Neural cell (in vitro differentiated cells): Measurements from ENCODE around the gene HRK. TPM values are rescaled to one million over a fixed set of nuclear protein-coding genes. Genes with fewer than 3 reads are reported as not detected.

Experiments used
- H2AFZ ChIP-seq: fragments of 200-600, 300-800 bp; sonication (generic), shearing (Covaris generic); 2 replicates; pipeline ENCODE4 v1.6.0; 2014; ENCODE audit warnings: low read depth, mild to moderate bottlenecking, antibody characterized with exemption, low read length, moderate library complexity
- H3F3A ChIP-seq: fragments of 200-600 bp; shearing (Covaris generic); 2 replicates; pipeline ENCODE4 v1.6.1; 2016; ENCODE audit warnings: mild to moderate bottlenecking, moderate library complexity, mixed read lengths, antibody characterized with exemption, low read length; ENCODE audit not compliant: insufficient read depth, poor library complexity, severe bottlenecking
- H3K27ac ChIP-seq: fragments of 200-600, 300-800 bp; sonication (generic), shearing (Covaris generic); 2 replicates; pipeline ENCODE4 v1.5.1; 2014; ENCODE audit warnings: mild to moderate bottlenecking, low read length, moderate library complexity
- H3K27me3 ChIP-seq: fragments of 300-800, 200-600 bp; sonication (generic), shearing (Covaris generic); 2 replicates; pipeline ENCODE4 v1.6.0; 2014; ENCODE audit warnings: mild to moderate bottlenecking, low read depth, low read length, moderate library complexity; ENCODE audit not compliant: insufficient read depth
- H3K36me3 ChIP-seq: fragments of 300-800, 200-600 bp; sonication (generic), shearing (Covaris generic); 2 replicates; pipeline ENCODE4 v1.5.1; 2014; ENCODE audit warnings: mild to moderate bottlenecking, antibody characterized with exemption, low read length, moderate library complexity; ENCODE audit not compliant: insufficient read depth
- H3K4me2 ChIP-seq: fragments of 300-800, 200-600 bp; sonication (generic), shearing (Covaris generic); 2 replicates; pipeline ENCODE4 v1.6.0; 2014; ENCODE audit warnings: mild to moderate bottlenecking, low read length
- H3K4me3 ChIP-seq: fragments of 300-800, 200-600 bp; sonication (generic), shearing (Covaris generic); 2 replicates; pipeline ENCODE4 v1.5.1; 2014; ENCODE audit warnings: mild to moderate bottlenecking, low read length, moderate library complexity
- H3K79me2 ChIP-seq: fragments of 200-600 bp; shearing (Covaris generic); replicated peaks from 2 replicates; pipeline ENCODE4 v1.6.0; 2014; ENCODE audit warnings: mild to moderate bottlenecking, low read length, moderate library complexity; ENCODE audit not compliant: insufficient read depth
- H3K9ac ChIP-seq: fragments of 300-800, 200-600 bp; sonication (generic), shearing (Covaris generic); 2 replicates; pipeline ENCODE4 v1.6.1; 2016; ENCODE audit warnings: mild to moderate bottlenecking, low read length, mixed read lengths
- H3K9me2 ChIP-seq: fragments of 200-600 bp; shearing (Covaris generic); 2 replicates; pipeline ENCODE4 v1.6.1; 2016; ENCODE audit warnings: mild to moderate bottlenecking, low read length, mixed read lengths; ENCODE audit not compliant: insufficient read depth
- H3K9me3 ChIP-seq: fragments of 200-600, 300-800 bp; sonication (generic), shearing (Covaris generic); 2 replicates; pipeline ENCODE4 v1.6.1; 2016; ENCODE audit warnings: mild to moderate bottlenecking, mixed run types, low read length, moderate library complexity, mixed read lengths
- H4K20me1 ChIP-seq: fragments of 200-600 bp; shearing (Covaris generic); 2 replicates; pipeline ENCODE4 v1.6.1; 2016; ENCODE audit warnings: mild to moderate bottlenecking, mixed run types; ENCODE audit not compliant: insufficient read depth
- EP300 ChIP-seq: fragments of 450-650 bp; conservative IDR thresholded peaks from 2 replicates; pipeline ENCODE4 v1.6.1; 2014; ENCODE audit warnings: antibody characterized with exemption, mild to moderate bottlenecking, moderate library complexity; ENCODE audit not compliant: poor library complexity, severe bottlenecking
- EZH2 ChIP-seq: fragments of 200-600, 300-800 bp; shearing (Covaris generic), sonication (generic); IDR thresholded peaks from 2 replicates; pipeline ENCODE4 v1.6.1; 2014; ENCODE audit warnings: antibody characterized with exemption, low read length, borderline replicate concordance, mild to moderate bottlenecking; ENCODE audit not compliant: insufficient read depth, poor library complexity, severe bottlenecking
- MXI1 ChIP-seq: fragments of 450-650 bp; conservative IDR thresholded peaks from 2 replicates; pipeline ENCODE4 v1.6.1; 2014; ENCODE audit warnings: antibody characterized with exemption, mild to moderate bottlenecking; ENCODE audit not compliant: poor library complexity, severe bottlenecking
- POLR2AphosphoS5 ChIP-seq: IDR thresholded peaks from 2 replicates; pipeline ENCODE4 v1.6.1; 2012
- RAD21 ChIP-seq: fragments of 450-650 bp; conservative IDR thresholded peaks from 2 replicates; pipeline ENCODE4 v1.6.1; 2014; ENCODE audit warnings: antibody characterized with exemption, mild to moderate bottlenecking, moderate library complexity
- SMC3 ChIP-seq: fragments of 450-650 bp; conservative IDR thresholded peaks from 2 replicates; pipeline ENCODE4 v1.6.1; 2014; ENCODE audit warnings: antibody characterized with exemption, mild to moderate bottlenecking, moderate library complexity; ENCODE audit not compliant: poor library complexity
- TAF1 ChIP-seq: IDR thresholded peaks from 2 replicates; pipeline ENCODE4 v1.6.1; 2012; ENCODE audit warnings: low read depth
- polyA plus RNA-seq: library from polyadenylated mRNA; depleted of rRNA; stranded (reverse); fragments of >200 nt; gene quantifications from 2 replicates; pipeline ENCODE4 v1.2.3, GENCODE V29; 2014
- TF ChIP-seq, protein P1 (sequence below): fragments of 450-650 bp; IDR thresholded peaks from 2 replicates; pipeline ENCODE4 v1.5.1; 2014; ENCODE audit warnings: antibody characterized with exemption, mild to moderate bottlenecking, moderate library complexity; ENCODE audit not compliant: poor library complexity, severe bottlenecking
- TF ChIP-seq, protein P2 (sequence below): IDR thresholded peaks from 2 replicates; pipeline ENCODE4 v1.6.1; 2012; ENCODE audit warnings: borderline replicate concordance

HRK gene
- polyA plus RNA-seq, 1 donor from 2014 or later = 1.4 TPM

DNA sequence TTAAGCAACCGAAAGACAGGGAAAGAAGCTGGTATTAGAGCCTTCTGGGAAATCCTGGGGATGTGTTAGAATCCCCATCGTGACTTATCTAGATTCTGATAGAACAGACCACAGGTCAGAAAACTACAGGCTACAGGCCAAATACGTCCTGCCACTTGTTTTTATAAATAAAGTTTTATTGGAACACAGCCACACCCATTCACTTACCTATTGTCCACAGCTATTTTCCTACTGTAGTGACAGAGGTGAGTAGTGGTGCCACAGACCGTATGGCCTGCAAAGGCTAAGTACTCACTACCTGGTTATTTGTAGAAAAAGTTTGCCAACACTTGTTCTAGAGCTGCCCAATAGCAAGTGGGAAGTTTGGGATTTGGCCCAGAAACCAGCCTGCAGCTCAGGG is 53.8 kb downstream of the HRK start:
- H3K9me2 ChIP-seq = no peaks in the 10 kb centered on the region
- H3K27ac ChIP-seq = no peak overlapping the region
- H3K36me3 ChIP-seq = no peaks in the 10 kb centered on the region
- no peaks in the 10 kb centered on the region for H3K9me3 ChIP-seq
- no peak overlapping the region for H3K4me2 ChIP-seq
- H3K4me3 ChIP-seq = no peak overlapping the region
- no peaks in the 10 kb centered on the region for H4K20me1 ChIP-seq
- no peak overlapping the region for H3K9ac ChIP-seq
- H3F3A ChIP-seq = no peaks in the 10 kb centered on the region
- H3K27me3 ChIP-seq = no peaks in the 10 kb centered on the region
- H2AFZ ChIP-seq = no peak overlapping the region
- TF ChIP-seq, protein P1, sequence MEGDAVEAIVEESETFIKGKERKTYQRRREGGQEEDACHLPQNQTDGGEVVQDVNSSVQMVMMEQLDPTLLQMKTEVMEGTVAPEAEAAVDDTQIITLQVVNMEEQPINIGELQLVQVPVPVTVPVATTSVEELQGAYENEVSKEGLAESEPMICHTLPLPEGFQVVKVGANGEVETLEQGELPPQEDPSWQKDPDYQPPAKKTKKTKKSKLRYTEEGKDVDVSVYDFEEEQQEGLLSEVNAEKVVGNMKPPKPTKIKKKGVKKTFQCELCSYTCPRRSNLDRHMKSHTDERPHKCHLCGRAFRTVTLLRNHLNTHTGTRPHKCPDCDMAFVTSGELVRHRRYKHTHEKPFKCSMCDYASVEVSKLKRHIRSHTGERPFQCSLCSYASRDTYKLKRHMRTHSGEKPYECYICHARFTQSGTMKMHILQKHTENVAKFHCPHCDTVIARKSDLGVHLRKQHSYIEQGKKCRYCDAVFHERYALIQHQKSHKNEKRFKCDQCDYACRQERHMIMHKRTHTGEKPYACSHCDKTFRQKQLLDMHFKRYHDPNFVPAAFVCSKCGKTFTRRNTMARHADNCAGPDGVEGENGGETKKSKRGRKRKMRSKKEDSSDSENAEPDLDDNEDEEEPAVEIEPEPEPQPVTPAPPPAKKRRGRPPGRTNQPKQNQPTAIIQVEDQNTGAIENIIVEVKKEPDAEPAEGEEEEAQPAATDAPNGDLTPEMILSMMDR = no peak
- TF ChIP-seq SMC3 = no peak
- no peak for TF ChIP-seq TAF1
- TF ChIP-seq, protein P2, sequence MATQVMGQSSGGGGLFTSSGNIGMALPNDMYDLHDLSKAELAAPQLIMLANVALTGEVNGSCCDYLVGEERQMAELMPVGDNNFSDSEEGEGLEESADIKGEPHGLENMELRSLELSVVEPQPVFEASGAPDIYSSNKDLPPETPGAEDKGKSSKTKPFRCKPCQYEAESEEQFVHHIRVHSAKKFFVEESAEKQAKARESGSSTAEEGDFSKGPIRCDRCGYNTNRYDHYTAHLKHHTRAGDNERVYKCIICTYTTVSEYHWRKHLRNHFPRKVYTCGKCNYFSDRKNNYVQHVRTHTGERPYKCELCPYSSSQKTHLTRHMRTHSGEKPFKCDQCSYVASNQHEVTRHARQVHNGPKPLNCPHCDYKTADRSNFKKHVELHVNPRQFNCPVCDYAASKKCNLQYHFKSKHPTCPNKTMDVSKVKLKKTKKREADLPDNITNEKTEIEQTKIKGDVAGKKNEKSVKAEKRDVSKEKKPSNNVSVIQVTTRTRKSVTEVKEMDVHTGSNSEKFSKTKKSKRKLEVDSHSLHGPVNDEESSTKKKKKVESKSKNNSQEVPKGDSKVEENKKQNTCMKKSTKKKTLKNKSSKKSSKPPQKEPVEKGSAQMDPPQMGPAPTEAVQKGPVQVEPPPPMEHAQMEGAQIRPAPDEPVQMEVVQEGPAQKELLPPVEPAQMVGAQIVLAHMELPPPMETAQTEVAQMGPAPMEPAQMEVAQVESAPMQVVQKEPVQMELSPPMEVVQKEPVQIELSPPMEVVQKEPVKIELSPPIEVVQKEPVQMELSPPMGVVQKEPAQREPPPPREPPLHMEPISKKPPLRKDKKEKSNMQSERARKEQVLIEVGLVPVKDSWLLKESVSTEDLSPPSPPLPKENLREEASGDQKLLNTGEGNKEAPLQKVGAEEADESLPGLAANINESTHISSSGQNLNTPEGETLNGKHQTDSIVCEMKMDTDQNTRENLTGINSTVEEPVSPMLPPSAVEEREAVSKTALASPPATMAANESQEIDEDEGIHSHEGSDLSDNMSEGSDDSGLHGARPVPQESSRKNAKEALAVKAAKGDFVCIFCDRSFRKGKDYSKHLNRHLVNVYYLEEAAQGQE = no peak
- no peaks in the 10 kb centered on the region for H3K79me2 ChIP-seq

- H3K9me3 ChIP-seq = no peaks in the 10 kb centered on the region
- no peaks in the 10 kb centered on the region for H3K36me3 ChIP-seq
- H3K9ac ChIP-seq = no peak overlapping the region
- no peak overlapping the region for H3K27ac ChIP-seq
- no peak overlapping the region for H3K4me3 ChIP-seq
- H3K4me2 ChIP-seq = no peak overlapping the region
- TF ChIP-seq EP300 = no peak
- TF ChIP-seq RAD21 = no peak
- TF ChIP-seq POLR2AphosphoS5 = no peak
- TF ChIP-seq EZH2 = no peak
- no peak for TF ChIP-seq MXI1
- TF ChIP-seq, protein P1 = no peak
- TF ChIP-seq, protein P2 = no peak
- TF ChIP-seq SMC3 = no peak
- H3K79me2 ChIP-seq = no peaks in the 10 kb centered on the region
- no peaks in the 10 kb centered on the region for H3K27me3 ChIP-seq
- no peaks in the 10 kb centered on the region for H3K9me2 ChIP-seq
- no peaks in the 10 kb centered on the region for H4K20me1 ChIP-seq
- H3F3A ChIP-seq = peaks cover 3% of the 10 kb centered on the region
- no peak overlapping the region for H2AFZ ChIP-seq
Observed at GRCh38 chr12:116821291-116821690, 60.0 kb downstream of the HRK start.
